Progenitor cell of endocrine pancreas (in vitro differentiated cells): ENCODE data around the gene MRPL52. TPM values are rescaled to one million over a fixed set of nuclear protein-coding genes. Genes with fewer than 3 reads are reported as not detected.
"Not testable (repeated sequence)": the region's sequence is repeated elsewhere in the genome, so short reads cannot be mapped to it uniquely, and the experiment has no call there.

Experiments
- DNase-seq: peaks from one replicate; pipeline ENCODE4 v3.0.0; 2021; ENCODE audit warnings: low spot score; ENCODE audit not compliant: unreplicated experiment
- H3K27ac Mint-ChIP-seq: 2 replicates; pipeline ENCODE4 v1.8.0; 2021; ENCODE audit warnings: mild to moderate bottlenecking, moderate library complexity, mixed read lengths
- H3K27me3 Mint-ChIP-seq: 2 replicates; pipeline ENCODE4 v1.8.0; 2021; ENCODE audit warnings: mixed read lengths
- H3K36me3 Mint-ChIP-seq: 2 replicates; pipeline ENCODE4 v1.8.0; 2022; ENCODE audit warnings: mixed read lengths; ENCODE audit not compliant: insufficient read depth
- H3K4me1 Mint-ChIP-seq: 2 replicates; pipeline ENCODE4 v1.8.0; 2021; ENCODE audit warnings: low read depth, mixed read lengths
- H3K4me3 Mint-ChIP-seq: 2 replicates; pipeline ENCODE4 v1.8.0; 2021; ENCODE audit warnings: low read depth, mild to moderate bottlenecking, moderate library complexity, mixed read lengths
- H3K9me3 Mint-ChIP-seq: 2 replicates; pipeline ENCODE4 v1.8.0; 2021; ENCODE audit warnings: low read depth, mixed read lengths
- total RNA-seq: library from RNA; stranded (reverse); gene quantifications from 2 replicates; pipeline ENCODE4 v1.2.1, GENCODE V29; 2021
- TF ChIP-seq, protein P1 (sequence below): fragments of 200-600 bp; sonication (generic); IDR thresholded peaks from one replicate; pipeline ENCODE4 v1.5.0; 2021; ENCODE audit warnings: antibody characterized with exemption, mild to moderate bottlenecking; ENCODE audit not compliant: unreplicated experiment

Gene MRPL52
- total RNA-seq, 1 donor from 2014 or later: 121 TPM

DNA sequence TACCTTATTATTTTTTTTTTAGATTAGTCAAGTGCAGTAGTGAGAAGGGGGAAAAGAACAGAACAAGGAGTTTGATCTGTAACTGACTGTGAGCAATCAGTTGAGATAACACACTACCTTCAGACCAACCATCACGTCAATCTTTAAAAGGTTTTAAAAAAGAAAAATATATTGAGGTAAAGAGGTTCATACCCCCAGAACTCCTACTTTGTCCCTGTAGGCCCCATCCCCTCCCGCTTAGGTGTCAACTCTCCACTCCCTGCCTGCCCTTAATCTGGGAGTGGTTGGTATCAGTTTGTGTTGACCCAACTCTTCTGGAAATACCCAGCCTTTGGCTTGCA is 22.9 kb downstream of the MRPL52 start:
- H3K4me3 Mint-ChIP-seq: no peak overlapping the region
- no peak for DNase-seq
- no peaks in the 10 kb centered on the region for H3K9me3 Mint-ChIP-seq
- H3K4me1 Mint-ChIP-seq: peaks cover 5% of the 10 kb centered on the region
- no peaks in the 10 kb centered on the region for H3K27me3 Mint-ChIP-seq
- H3K27ac Mint-ChIP-seq: peak overlapping the region; percentile 88
- TF ChIP-seq, protein P1, sequence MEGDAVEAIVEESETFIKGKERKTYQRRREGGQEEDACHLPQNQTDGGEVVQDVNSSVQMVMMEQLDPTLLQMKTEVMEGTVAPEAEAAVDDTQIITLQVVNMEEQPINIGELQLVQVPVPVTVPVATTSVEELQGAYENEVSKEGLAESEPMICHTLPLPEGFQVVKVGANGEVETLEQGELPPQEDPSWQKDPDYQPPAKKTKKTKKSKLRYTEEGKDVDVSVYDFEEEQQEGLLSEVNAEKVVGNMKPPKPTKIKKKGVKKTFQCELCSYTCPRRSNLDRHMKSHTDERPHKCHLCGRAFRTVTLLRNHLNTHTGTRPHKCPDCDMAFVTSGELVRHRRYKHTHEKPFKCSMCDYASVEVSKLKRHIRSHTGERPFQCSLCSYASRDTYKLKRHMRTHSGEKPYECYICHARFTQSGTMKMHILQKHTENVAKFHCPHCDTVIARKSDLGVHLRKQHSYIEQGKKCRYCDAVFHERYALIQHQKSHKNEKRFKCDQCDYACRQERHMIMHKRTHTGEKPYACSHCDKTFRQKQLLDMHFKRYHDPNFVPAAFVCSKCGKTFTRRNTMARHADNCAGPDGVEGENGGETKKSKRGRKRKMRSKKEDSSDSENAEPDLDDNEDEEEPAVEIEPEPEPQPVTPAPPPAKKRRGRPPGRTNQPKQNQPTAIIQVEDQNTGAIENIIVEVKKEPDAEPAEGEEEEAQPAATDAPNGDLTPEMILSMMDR: no peak
- H3K36me3 Mint-ChIP-seq: no peaks in the 10 kb centered on the region

DNA sequence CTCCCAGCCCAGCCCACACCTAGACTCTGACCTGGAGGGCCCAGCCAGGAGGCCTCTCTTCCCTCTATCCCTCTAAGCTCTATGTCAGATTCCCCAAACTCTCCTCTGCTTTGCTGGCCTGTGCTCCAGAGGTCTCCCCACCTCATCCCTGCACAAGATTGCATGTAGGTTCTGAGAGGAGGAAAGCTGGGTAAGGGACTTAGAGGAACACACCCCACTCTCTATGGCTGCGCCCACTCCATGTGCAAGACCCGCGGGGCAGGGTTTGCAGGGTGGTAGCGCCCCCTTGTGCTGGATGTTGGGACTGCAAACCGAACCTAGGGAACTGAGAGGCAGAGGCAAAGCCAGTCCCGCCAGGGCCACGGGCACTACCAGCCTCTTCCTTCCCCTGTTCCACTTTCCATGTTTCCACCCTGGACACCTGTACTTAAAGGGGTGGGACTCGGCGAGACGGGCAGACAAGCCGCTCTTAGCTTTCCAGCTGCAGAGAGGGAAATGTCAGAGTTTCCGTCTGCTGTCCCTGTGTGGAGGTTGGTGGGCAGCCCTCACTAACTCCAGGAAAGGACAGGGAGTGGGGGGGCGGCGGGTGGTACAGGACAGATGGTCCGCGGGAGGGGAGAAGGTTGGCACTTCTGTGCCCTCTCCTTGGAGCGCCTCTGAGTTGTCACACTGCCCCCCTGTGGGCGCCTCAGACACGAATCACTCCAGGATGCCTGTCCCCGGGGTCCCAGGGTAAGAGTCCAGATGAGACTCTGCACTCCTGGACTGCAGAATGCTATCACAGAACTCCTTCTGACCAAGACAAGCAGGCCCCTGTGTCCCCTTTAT is 23.5 kb downstream of the MRPL52 start:
- H3K9me3 Mint-ChIP-seq: no peaks in the 10 kb centered on the region
- TF ChIP-seq, protein P1: peak; percentile 87
- peaks cover 3% of the 10 kb centered on the region for H3K4me1 Mint-ChIP-seq
- peak; percentile 93 for DNase-seq
- H3K27ac Mint-ChIP-seq: peak overlapping the region; percentile 88
- peak overlapping the region; percentile 67 for H3K4me3 Mint-ChIP-seq
- H3K36me3 Mint-ChIP-seq: no peaks in the 10 kb centered on the region
- no peaks in the 10 kb centered on the region for H3K27me3 Mint-ChIP-seq

DNA sequence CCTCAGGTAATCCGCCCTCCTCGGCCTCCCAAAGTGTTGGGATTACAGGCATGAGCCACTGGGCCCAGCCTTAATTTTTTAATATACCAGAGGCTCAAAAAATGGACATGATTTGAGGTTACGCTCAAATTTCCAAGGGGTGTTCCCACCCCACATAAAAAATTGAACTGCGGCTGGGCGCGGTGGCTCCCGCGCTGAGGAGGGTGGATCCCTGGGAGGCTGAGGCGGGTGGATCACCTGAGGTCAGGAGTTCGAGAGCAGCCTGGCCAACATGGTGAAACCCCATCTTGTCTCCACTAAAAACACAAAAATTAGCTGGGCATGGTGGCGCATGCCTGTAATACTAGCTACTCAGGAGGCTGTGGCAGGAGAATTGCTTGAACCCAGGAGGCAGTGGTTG is 24.6 kb downstream of the MRPL52 start:
- not testable (repeated sequence) for H3K4me1 Mint-ChIP-seq

DNA sequence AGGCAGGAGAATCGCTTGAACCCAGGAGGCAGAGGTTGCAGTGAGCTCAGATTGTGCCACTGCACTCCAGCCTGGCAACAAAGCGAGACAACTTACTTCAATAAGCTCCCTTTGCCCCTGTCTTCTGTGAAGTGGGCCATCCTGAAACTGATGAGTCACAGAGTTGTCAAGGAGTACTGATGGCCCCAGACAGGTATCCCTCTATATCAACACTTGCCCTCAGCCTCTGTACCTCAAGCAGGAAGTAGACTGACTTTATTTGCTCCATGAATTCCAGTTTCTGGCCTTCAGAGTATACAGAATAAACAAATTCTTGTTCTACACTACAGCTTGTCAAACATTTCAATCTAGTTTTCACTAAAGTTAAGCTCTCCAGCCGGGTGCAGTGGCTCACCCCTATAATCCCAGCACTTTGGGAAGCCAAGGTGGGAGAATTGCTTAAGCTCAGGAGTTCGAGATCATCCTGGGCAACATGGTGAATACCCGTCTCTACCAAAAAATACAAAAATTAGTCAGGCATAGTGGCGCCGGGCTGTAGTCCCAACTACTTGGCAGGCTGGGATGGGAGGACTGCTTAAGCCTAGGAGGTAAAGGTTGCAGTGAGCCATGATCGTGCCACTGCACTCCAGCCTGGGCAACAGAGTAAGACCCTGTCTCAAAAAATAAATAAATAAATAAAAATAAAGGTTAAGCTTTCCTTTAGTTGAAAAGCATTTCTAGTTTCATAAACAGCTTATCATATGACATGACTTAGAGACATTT is 25.5 kb downstream of the MRPL52 start:
- no peaks in the 10 kb centered on the region for H3K27me3 Mint-ChIP-seq
- H3K4me1 Mint-ChIP-seq: peaks cover 3% of the 10 kb centered on the region
- peak overlapping the region; percentile 56 for H3K27ac Mint-ChIP-seq
- no peak for DNase-seq
- H3K9me3 Mint-ChIP-seq: no peaks in the 10 kb centered on the region
- H3K36me3 Mint-ChIP-seq: no peaks in the 10 kb centered on the region
- no peak overlapping the region for H3K4me3 Mint-ChIP-seq
- TF ChIP-seq, protein P1: no peak

More for the DNA sequence above, 24.6 kb downstream of the MRPL52 start:
- H3K4me3 Mint-ChIP-seq, H3K27ac Mint-ChIP-seq, H3K9me3 Mint-ChIP-seq, H3K36me3 Mint-ChIP-seq, H3K27me3 Mint-ChIP-seq, DNase-seq: not testable (repeated sequence)

DNA sequence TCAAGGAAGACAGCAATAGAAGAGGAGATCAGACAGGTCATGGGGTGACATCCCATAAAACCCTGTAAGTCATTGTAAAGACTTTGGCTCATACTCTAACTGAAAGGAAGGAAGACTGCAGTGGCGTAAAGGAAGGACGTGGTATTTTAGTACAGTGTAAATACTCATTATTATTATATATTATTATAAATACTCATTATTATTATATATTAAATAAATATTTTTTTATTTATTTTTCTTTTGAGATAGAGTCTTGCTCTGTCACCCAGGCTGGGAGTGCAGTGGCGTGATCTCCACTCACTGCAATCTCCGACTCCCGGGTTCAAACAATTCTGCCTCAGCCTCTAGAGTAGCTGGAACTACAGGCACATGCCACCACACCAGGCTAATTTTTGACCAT is 26.7 kb downstream of the MRPL52 start:
- no peaks in the 10 kb centered on the region for H3K9me3 Mint-ChIP-seq
- H3K4me3 Mint-ChIP-seq: no peak overlapping the region
- no peak overlapping the region for H3K27ac Mint-ChIP-seq
- TF ChIP-seq, protein P1: no peak
- no peaks in the 10 kb centered on the region for H3K27me3 Mint-ChIP-seq
- H3K4me1 Mint-ChIP-seq: peaks cover 3% of the 10 kb centered on the region
- no peaks in the 10 kb centered on the region for H3K36me3 Mint-ChIP-seq
- DNase-seq: no peak

DNA sequence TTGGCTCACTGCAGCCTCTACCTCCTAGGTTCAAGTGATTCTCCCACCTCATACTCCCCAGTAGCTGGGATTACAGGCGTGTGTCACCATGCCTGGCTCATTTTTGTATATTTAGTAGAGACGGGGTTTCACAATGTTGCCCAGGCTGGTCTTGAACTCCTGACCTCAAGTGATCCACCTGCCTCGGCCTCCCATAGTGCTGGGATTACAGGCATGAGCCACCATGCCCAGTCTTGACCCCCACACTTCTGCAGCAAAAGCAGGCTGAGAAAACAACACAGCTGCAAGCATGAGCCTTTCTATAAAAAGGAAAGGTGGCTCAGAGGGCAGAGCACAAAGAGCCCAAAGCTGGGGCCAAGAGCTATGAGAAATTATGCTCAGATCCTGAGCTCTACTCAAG is 30.7 kb downstream of the MRPL52 start:
- not testable (repeated sequence) for DNase-seq, H3K36me3 Mint-ChIP-seq, H3K4me1 Mint-ChIP-seq, H3K27ac Mint-ChIP-seq, H3K27me3 Mint-ChIP-seq, H3K4me3 Mint-ChIP-seq, H3K9me3 Mint-ChIP-seq
